Naive thymus-derived CD4-positive, alpha-beta T cell (primary cell): ENCODE measurements around the gene PLCD3. TPM values are rescaled to one million over a fixed set of nuclear protein-coding genes. Genes with fewer than 3 reads are reported as not detected.
A peak's percentile ranks its signal among the peaks of the same experiment; 100 is the strongest.

Source experiments
- ATAC-seq: fragments of 150-1000 bp; cut with Tn5 transposase; 2 replicates; pipeline ENCODE4 v1.10.0; 2021; ENCODE audit warnings: mild to moderate bottlenecking, moderate library complexity
- CTCF ChIA-PET: fragments of 350-600 bp; sonication (Branson Sonifier 250); formaldehyde crosslinking; loops from one replicate; lab custom pipeline; 2021; ENCODE audit warnings: antibody characterized with exemption; lab: Charles Lee
- POLR2A ChIA-PET: fragments of 350-600 bp; sonication (Branson Sonifier 250); formaldehyde crosslinking; loops from one replicate; lab custom pipeline; 2021; ENCODE audit warnings: antibody characterized with exemption, inconsistent platforms; lab: Charles Lee
- DNase-seq, 9 donors: peaks; one replicate each; pipeline versions ENCODE4 v3.0.0 to v3.0.0-alpha.2; 2020 to 2022; ENCODE audit warnings: mixed read lengths in 1 of 9
- H3K27ac ChIP-seq: one replicate; pipeline ENCODE4 v1.7.0; 2013; ENCODE audit warnings: mild to moderate bottlenecking, low read depth, low read length, moderate library complexity
- H3K27me3 ChIP-seq, 2 donors: one replicate each; pipeline ENCODE4 v1.7.0; 2013; ENCODE audit warnings: low read length in 2 of 2, mild to moderate bottlenecking in 2 of 2, moderate library complexity in 2 of 2; ENCODE audit not compliant: control insufficient read depth in 2 of 2, insufficient read depth in 2 of 2
- H3K36me3 ChIP-seq, 3 experiments: 1 replicate in 2 of 3; 2 replicates in 1 of 3; pipeline ENCODE4 v1.7.0; 2013; ENCODE audit warnings: low read length in 3 of 3, mild to moderate bottlenecking in 3 of 3, moderate library complexity in 1 of 3; ENCODE audit not compliant: insufficient read depth in 3 of 3, control insufficient read depth in 2 of 3
- H3K4me1 ChIP-seq, 2 donors: one replicate each; pipeline ENCODE4 v1.7.0; 2013; ENCODE audit warnings: low read length in 2 of 2, mild to moderate bottlenecking in 2 of 2, moderate library complexity in 1 of 2; ENCODE audit not compliant: control insufficient read depth in 2 of 2, insufficient read depth in 2 of 2
- H3K4me3 ChIP-seq: 2 replicates; pipeline ENCODE4 v1.7.0; 2013; ENCODE audit warnings: mild to moderate bottlenecking, low read length
- H3K9me3 ChIP-seq, 3 experiments: 1 replicate in 2 of 3; 2 replicates in 1 of 3; pipeline ENCODE4 v1.7.0; 2013; ENCODE audit warnings: low read length in 3 of 3; ENCODE audit not compliant: control insufficient read depth in 2 of 3
- H3K27ac Mint-ChIP-seq, 9 donors: one replicate each; pipeline ENCODE4 v1.8.0; 2020 to 2022; ENCODE audit warnings: mixed read lengths in 9 of 9, mild to moderate bottlenecking in 8 of 9, moderate library complexity in 5 of 9, inconsistent platforms in 2 of 9
- H3K27me3 Mint-ChIP-seq, 5 donors: one replicate each; pipeline ENCODE4 v1.8.0; 2021 to 2022; ENCODE audit warnings: mixed read lengths in 5 of 5, mild to moderate bottlenecking in 1 of 5
- H3K36me3 Mint-ChIP-seq, 5 donors: one replicate each; pipeline ENCODE4 v1.8.0; 2020 to 2022; ENCODE audit warnings: mixed read lengths in 5 of 5, mild to moderate bottlenecking in 3 of 5, inconsistent platforms in 1 of 5
- H3K4me1 Mint-ChIP-seq, 7 donors: one replicate each; pipeline ENCODE4 v1.8.0; 2020 to 2022; ENCODE audit warnings: mixed read lengths in 7 of 7, mild to moderate bottlenecking in 3 of 7, inconsistent platforms in 1 of 7
- H3K4me3 Mint-ChIP-seq, 10 donors: one replicate each; pipeline ENCODE4 v1.8.0; 2020 to 2022; ENCODE audit warnings: mild to moderate bottlenecking in 10 of 10, mixed read lengths in 10 of 10, moderate library complexity in 6 of 10, inconsistent platforms in 2 of 10
- H3K9me3 Mint-ChIP-seq, 11 donors: one replicate each; pipeline ENCODE4 v1.8.0; 2020 to 2022; ENCODE audit warnings: mixed read lengths in 11 of 11, mild to moderate bottlenecking in 4 of 11, inconsistent platforms in 1 of 11, moderate library complexity in 1 of 11
- intact Hi-C, 2 donors: fragments of 100-400 bp; cut with micrococcal nuclease; formaldehyde crosslinking; loops; one replicate each; pipeline ENCODE4 v1.15.1; 2023
- polyA plus RNA-seq, 2 donors: library from polyadenylated mRNA; unstranded; fragments of 300-500 nt; fragmentation: Illumina TruSeq; gene quantifications; one replicate each; pipeline ENCODE4 v1.2.3, GENCODE V29; 2021
- total RNA-seq, 6 experiments: library from RNA in 5 of 6; stranded (reverse) in 5 of 6; gene quantifications; 1 replicate in 5 of 6; 2 replicates in 1 of 6; pipeline ENCODE4 v1.2.3 and lab custom pipeline; 2021 to 2026

The PLCD3 gene
- total and polyA plus RNA-seq, 7 experiments from 2014 or later: 0.21 to 5.1 (median 2.7) TPM; not detected in 1

DNA sequence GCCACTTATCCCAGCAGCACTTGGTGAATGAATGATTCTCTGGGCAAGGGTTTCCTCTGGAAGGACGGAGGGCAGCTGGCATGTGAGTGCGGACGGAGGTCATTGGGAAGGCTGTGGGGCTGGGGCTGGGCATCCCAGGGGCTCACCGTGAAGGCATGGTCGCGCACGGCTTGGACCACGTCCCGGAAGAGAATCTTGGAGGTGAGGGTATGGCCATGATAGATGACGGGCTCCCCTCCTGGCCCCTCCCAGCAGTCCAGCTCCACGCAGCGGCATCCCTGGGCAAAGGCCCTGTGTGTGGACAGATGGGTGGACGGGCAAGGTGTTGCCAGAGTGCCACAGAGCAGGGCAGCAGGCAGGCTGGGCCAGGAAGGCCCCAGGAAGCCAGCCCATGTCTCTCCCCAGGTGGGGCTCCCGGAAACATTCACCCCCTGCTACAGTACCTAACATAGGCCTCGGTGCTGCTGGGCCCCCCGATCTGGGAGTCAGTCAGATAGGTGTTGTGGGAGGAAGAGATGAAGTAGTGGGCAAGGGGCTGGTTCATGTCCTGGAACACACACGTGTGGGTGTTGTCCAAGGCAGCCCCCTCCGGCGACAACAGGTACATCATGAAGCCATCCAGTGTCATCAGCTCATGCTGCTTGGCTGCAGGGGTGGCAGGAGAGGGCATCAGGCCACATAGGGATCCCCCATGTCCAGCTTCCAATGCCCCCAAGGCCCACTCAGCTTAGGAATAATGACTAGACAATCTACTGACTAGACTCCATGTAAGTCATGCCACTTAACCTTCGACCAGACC is 14.3 kb downstream of the PLCD3 start:
- no peak for DNase-seq
- Histone ChIP-seq H3K4me1 (no peaks in the 10 kb centered on the region), H3K36me3 (no peaks in the 10 kb centered on the region), H3K9me3 (no peaks in the 10 kb centered on the region), H3K27ac (no peak overlapping the region), H3K4me3 (no peak overlapping the region), H3K27me3 (no peaks in the 10 kb centered on the region)
- Mint-ChIP-seq H3K4me3 (no peak overlapping the region), H3K27me3 (peaks cover 0 to 13% (median 6%) of the 10 kb centered on the region in 5 donors), H3K9me3 (no peaks in the 10 kb centered on the region), H3K4me1 (peaks cover 0 to 2% (median 0%) of the 10 kb centered on the region in 7 donors), H3K27ac (peak overlapping the region in 1 of 9 donors; percentile 36), H3K36me3 (no peaks in the 10 kb centered on the region)
- intact Hi-C loops: no loop called here
- ChIA-PET CTCF (interaction anchor here (0.6 kb wide), 1 partner anchor 132 kb away, joined by 3 read pairs; no protein-coding TSS in a partner anchor), POLR2A (no interaction called here)
- no peak for ATAC-seq

DNA sequence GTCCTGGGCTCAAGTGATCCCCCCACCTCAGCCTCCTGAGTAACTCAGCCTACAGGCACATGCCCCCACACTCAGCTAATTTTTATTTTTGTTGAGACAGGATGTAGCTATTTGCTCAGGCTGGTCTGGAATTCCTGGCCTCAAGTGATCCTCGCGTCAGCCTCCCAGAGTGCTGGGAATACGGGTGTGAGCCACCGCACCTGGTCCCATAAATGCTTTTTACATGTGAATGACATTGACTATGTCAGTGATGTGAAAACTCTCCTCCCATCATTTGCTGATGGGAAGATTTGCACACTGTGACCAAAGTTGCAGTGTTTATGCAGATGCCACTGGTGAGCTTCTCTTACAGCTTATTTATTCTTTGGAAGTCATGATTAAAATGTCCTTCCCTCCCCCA is 15.0 kb downstream of the PLCD3 start:
- no peaks in the 10 kb centered on the region for H3K36me3 Mint-ChIP-seq

DNA sequence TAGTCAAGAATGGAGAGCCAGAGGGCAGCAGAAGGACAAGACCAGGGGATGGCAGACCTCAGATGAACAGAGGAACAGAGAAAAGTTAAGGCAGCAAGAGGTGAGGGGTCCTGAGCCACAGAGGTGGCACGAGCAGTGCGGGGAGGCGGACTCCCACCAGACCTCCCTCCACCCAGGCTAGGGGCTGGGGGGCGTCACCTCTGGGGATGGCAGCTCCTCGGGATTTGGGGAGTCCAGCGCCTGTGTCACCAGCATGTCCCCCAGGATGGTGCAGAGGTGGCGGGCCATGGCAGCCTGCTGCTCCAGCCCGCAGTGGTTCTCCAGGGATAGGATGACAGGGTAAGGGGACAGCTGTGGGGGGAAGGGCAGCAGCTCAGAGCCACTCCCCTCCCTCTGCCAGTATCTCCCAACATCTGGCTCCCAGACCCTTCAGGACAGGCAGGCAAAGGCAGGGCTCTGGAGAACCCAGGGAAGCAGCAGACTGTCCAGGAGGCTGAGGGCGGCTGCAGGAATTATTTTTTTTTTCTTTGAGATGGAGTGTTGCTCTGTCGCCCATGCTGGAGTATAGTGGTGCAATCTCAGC is 15.8 kb downstream of the PLCD3 start:
- H3K27ac ChIP-seq: no peak overlapping the region
- no peaks in the 10 kb centered on the region for H3K9me3 ChIP-seq
- peak overlapping the region in 1 of 9 donors; percentile 8 for H3K27ac Mint-ChIP-seq
- ChIA-PET POLR2A (interaction anchor here (0.6 kb wide), 1 partner anchor 108 kb away, joined by 3 read pairs; no protein-coding TSS in a partner anchor), CTCF (interaction anchor here (0.5 to 0.6 kb wide), 2 partner anchors 62 to 134 kb away, joined by 3 to 4 read pairs; no protein-coding TSS in a partner anchor)
- no peak overlapping the region for H3K4me3 ChIP-seq
- no peaks in the 10 kb centered on the region for H3K9me3 Mint-ChIP-seq
- DNase-seq (no peak), ATAC-seq (no peak)
- H3K27me3 Mint-ChIP-seq: peaks cover 0 to 3% (median 2%) of the 10 kb centered on the region in 5 donors
- no peak overlapping the region for H3K4me3 Mint-ChIP-seq
- H3K27me3 ChIP-seq: no peaks in the 10 kb centered on the region
- intact Hi-C loops: no loop called here
- H3K36me3 Mint-ChIP-seq: no peaks in the 10 kb centered on the region
- H3K4me1 ChIP-seq: no peaks in the 10 kb centered on the region
- H3K4me1 Mint-ChIP-seq: peaks cover 0 to 2% (median 0%) of the 10 kb centered on the region in 7 donors
- H3K36me3 ChIP-seq: no peaks in the 10 kb centered on the region

More for the DNA sequence above, 15.0 kb downstream of the PLCD3 start:
- no peak overlapping the region for H3K4me3 Mint-ChIP-seq
- Histone ChIP-seq H3K4me3 (no peak overlapping the region), H3K9me3 (no peaks in the 10 kb centered on the region), H3K27ac (no peak overlapping the region), H3K36me3 (no peaks in the 10 kb centered on the region), H3K4me1 (no peaks in the 10 kb centered on the region), H3K27me3 (no peaks in the 10 kb centered on the region)
- H3K27me3 Mint-ChIP-seq: peaks cover 0 to 8% (median 6%) of the 10 kb centered on the region in 5 donors
- ATAC-seq (no peak), DNase-seq (no peak)
- ChIA-PET CTCF (no interaction called here), POLR2A (no interaction called here)
- no peaks in the 10 kb centered on the region for H3K9me3 Mint-ChIP-seq
- no peak overlapping the region for H3K27ac Mint-ChIP-seq
- intact Hi-C loops: no loop called here
- H3K4me1 Mint-ChIP-seq: peaks cover 0 to 2% (median 0%) of the 10 kb centered on the region in 7 donors

DNA sequence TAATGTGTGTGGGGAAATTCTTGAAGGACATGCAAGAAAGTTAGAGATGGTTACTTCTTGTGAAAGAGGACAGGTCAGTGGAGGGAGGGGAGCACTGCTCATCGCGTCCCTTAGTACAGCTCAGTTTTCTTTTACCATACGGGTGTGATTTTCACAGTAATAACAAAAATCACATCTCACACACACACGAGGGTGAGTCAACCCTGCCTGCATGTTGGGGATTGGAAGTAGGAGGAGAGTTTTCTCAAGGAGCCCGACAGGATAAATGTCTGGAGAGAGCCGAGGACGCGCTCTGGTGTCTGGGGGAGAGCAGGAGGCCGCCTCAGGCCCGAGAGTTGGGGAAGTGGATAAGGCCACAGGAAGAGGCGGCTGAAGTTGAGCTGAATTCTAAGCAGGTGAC is 16.4 kb downstream of the PLCD3 start:
- Histone ChIP-seq H3K27me3 (no peaks in the 10 kb centered on the region), H3K9me3 (no peaks in the 10 kb centered on the region), H3K4me3 (no peak overlapping the region), H3K4me1 (no peaks in the 10 kb centered on the region), H3K36me3 (no peaks in the 10 kb centered on the region), H3K27ac (no peak overlapping the region)
- H3K9me3 Mint-ChIP-seq: no peaks in the 10 kb centered on the region
- no peaks in the 10 kb centered on the region for H3K36me3 Mint-ChIP-seq
- POLR2A ChIA-PET: no interaction called here
- H3K27me3 Mint-ChIP-seq: no peaks in the 10 kb centered on the region
- DNase-seq (no peak), ATAC-seq (no peak)
- no peak overlapping the region for H3K4me3 Mint-ChIP-seq
- H3K4me1 Mint-ChIP-seq: no peaks in the 10 kb centered on the region
- intact Hi-C loops: no loop called here
- CTCF ChIA-PET: interaction anchor here (1.1 kb wide), 1 partner anchor 19 kb away, joined by 3 read pairs; the partner anchor contains the start of gene ACBD4
- peak overlapping the region in 1 of 9 donors; percentile 60 for H3K27ac Mint-ChIP-seq

DNA sequence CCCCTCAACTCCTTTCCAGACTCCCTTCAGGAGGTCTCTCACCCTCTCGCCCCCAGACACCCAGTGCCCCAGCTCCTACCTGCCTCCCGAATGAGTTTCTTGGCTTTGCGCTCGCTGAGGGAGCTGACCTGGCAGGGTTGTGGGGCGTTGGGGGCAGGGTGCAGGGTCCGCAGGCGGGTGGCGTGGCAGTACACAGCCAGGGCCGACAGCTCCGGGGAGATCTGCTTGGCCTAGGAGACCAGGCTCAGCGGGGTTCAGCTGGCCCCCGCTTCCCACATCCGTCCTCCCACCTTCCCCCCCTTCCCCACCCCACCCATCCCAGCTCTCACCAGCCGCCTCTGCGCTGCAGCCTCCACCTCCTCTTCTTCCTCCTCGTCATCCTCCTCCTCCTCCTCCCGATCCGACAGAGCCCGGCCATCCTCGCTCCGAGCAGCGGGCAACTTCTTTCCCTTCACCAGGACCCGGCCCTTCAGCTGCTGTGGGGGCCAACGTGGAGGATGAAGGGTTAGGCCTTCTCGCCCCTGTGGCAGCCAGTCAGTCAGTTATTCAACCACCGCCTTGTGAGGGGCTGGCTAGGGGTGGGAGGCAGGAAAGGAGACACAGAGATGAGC is 17.2 kb downstream of the PLCD3 start:
- POLR2A ChIA-PET: no interaction called here
- Histone ChIP-seq H3K4me1 (no peaks in the 10 kb centered on the region), H3K27ac (no peak overlapping the region), H3K36me3 (no peaks in the 10 kb centered on the region), H3K4me3 (no peak overlapping the region), H3K27me3 (no peaks in the 10 kb centered on the region), H3K9me3 (no peaks in the 10 kb centered on the region)
- no peak overlapping the region for H3K27ac Mint-ChIP-seq
- no peaks in the 10 kb centered on the region for H3K9me3 Mint-ChIP-seq
- no peaks in the 10 kb centered on the region for H3K4me1 Mint-ChIP-seq
- no peaks in the 10 kb centered on the region for H3K27me3 Mint-ChIP-seq
- ATAC-seq (no peak), DNase-seq (no peak)
- CTCF ChIA-PET: interaction anchor here (1.1 kb wide), 1 partner anchor 20 kb away, joined by 3 read pairs; the partner anchor contains the start of gene ACBD4
- no peak overlapping the region for H3K4me3 Mint-ChIP-seq
- intact Hi-C loops: no loop called here
- no peaks in the 10 kb centered on the region for H3K36me3 Mint-ChIP-seq

DNA sequence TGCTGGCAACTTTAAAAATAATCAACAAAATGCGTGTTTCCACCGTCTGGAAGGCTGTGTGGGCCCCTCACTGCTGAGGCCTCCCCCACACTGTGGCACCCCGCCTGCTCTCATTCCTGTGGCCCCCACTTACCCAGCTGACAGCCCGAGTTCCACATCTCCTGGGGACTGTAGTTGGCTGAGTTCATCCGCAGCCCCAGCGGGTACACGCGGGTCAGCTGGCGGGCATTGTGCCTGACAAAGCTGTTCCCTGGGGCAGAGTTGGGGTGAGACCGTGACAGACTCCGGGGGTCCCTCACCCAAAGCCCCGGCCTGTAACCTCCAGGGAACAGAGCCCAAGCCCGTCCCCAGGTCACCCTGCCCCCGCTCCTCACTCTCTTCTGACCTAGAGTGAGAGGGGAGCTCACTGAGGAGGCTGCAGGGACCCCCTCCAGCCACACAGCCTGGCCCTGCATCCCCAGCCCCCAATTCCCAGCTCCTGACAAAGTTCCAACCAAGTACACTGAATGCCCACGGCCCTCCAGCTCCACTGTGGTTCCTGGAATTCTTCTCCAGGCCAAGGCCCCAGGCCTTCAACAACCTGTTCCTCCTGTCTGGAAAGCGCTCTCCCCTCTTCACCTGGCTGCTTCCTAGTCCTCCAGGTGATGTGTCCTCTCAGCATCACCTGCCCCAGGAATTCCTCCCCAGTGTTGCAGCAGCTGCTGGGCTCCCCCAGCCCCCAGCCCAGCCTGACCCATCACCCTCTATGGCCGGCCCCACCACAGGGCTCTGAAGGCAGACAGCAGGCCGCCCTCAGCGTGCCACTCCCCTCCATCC is 18.0 kb downstream of the PLCD3 start:
- POLR2A ChIA-PET: no interaction called here
- DNase-seq (no peak), ATAC-seq (no peak)
- H3K4me3 ChIP-seq: no peak overlapping the region
- no peaks in the 10 kb centered on the region for H3K4me1 Mint-ChIP-seq
- H3K36me3 Mint-ChIP-seq: no peaks in the 10 kb centered on the region
- H3K36me3 ChIP-seq: no peaks in the 10 kb centered on the region
- H3K27me3 ChIP-seq: no peaks in the 10 kb centered on the region
- intact Hi-C loops: no loop called here
- CTCF ChIA-PET: no interaction called here
- H3K27ac ChIP-seq: no peak overlapping the region
- H3K9me3 Mint-ChIP-seq: no peaks in the 10 kb centered on the region
- H3K4me3 Mint-ChIP-seq: no peak overlapping the region
- no peaks in the 10 kb centered on the region for H3K4me1 ChIP-seq
- H3K9me3 ChIP-seq: no peaks in the 10 kb centered on the region
- no peaks in the 10 kb centered on the region for H3K27me3 Mint-ChIP-seq
- no peak overlapping the region for H3K27ac Mint-ChIP-seq
